Mesendoderm (in vitro differentiated cells): ENCODE measurements around the gene PLAU.
A peak's percentile ranks its signal among the peaks of the same experiment; 100 is the strongest.

ENCODE experiments used
- DNase-seq: peaks from one replicate; pipeline ENCODE4 v3.0.0; 2013
- H2AK5ac ChIP-seq: 2 replicates; pipeline ENCODE4 v1.6.1; 2013; ENCODE audit warnings: low read length, inconsistent platforms
- H2BK120ac ChIP-seq: 2 replicates; pipeline ENCODE4 v1.6.1; 2013; ENCODE audit warnings: low read depth, mild to moderate bottlenecking, low read length, moderate library complexity, mixed read lengths
- H2BK15ac ChIP-seq: replicated peaks from 2 replicates; pipeline ENCODE4 v1.6.1; 2013; ENCODE audit warnings: low read depth, mild to moderate bottlenecking, moderate library complexity
- H2BK5ac ChIP-seq: 2 replicates; pipeline ENCODE4 v1.6.1; 2013; ENCODE audit warnings: low read length, inconsistent platforms
- H3K18ac ChIP-seq: 2 replicates; pipeline ENCODE4 v1.6.1; 2013; ENCODE audit warnings: mild to moderate bottlenecking, low read length, mixed read lengths
- H3K23ac ChIP-seq: one replicate; pipeline ENCODE4 v1.6.1; 2013; ENCODE audit warnings: low read length
- H3K27ac ChIP-seq: 2 replicates; pipeline ENCODE4 v1.5.1; 2013; ENCODE audit warnings: low read depth, mild to moderate bottlenecking, inconsistent platforms, low read length, moderate library complexity
- H3K27me3 ChIP-seq: 2 replicates; pipeline ENCODE4 v1.6.1; 2013; ENCODE audit warnings: low read length, control low read depth, mild to moderate bottlenecking, inconsistent platforms; ENCODE audit not compliant: insufficient read depth, poor library complexity
- H3K36me3 ChIP-seq: 2 replicates; pipeline ENCODE4 v1.6.1; 2013; ENCODE audit warnings: low read length, inconsistent platforms; ENCODE audit not compliant: control insufficient read depth, insufficient read depth
- H3K4ac ChIP-seq: one replicate; pipeline ENCODE4 v1.6.1; 2013; ENCODE audit warnings: low read depth, mild to moderate bottlenecking, low read length, moderate library complexity
- H3K4me1 ChIP-seq: 2 replicates; pipeline ENCODE4 v1.6.1; 2013; ENCODE audit warnings: low read depth, low read length, inconsistent platforms; ENCODE audit not compliant: control insufficient read depth
- H3K4me2 ChIP-seq: 2 replicates; pipeline ENCODE4 v1.6.1; 2013; ENCODE audit warnings: low read length
- H3K4me3 ChIP-seq: 2 replicates; pipeline ENCODE4 v1.5.1; 2013; ENCODE audit warnings: mild to moderate bottlenecking, low read length
- H3K56ac ChIP-seq: one replicate; pipeline ENCODE4 v1.6.1; 2013; ENCODE audit warnings: low read length
- H3K79me1 ChIP-seq: 2 replicates; pipeline ENCODE4 v1.6.1; 2013; ENCODE audit warnings: low read length, inconsistent platforms
- H3K79me2 ChIP-seq: 2 replicates; pipeline ENCODE4 v1.6.1; 2013; ENCODE audit warnings: mild to moderate bottlenecking, low read length; ENCODE audit not compliant: control insufficient read depth, insufficient read depth
- H3K9ac ChIP-seq: 2 replicates; pipeline ENCODE4 v1.6.1; 2013; ENCODE audit warnings: low read length, inconsistent platforms
- H4K5ac ChIP-seq: one replicate; pipeline ENCODE4 v1.6.1; 2013; ENCODE audit warnings: low read length
- H4K8ac ChIP-seq: one replicate; pipeline ENCODE4 v1.6.1; 2013; ENCODE audit warnings: low read depth, mild to moderate bottlenecking, control low read depth, low read length, moderate library complexity
- WGBS: extraction: QIAGEN DNeasy Blood & Tissue Kit; methylation state at CpG from one replicate; pipeline ENCODE4 v1.1.7; 2013; ENCODE audit warnings: low lambda C conversion rate, missing lambda C conversion rate; ENCODE audit not compliant: insufficient coverage; ENCODE audit errors: extremely low coverage; 5-methylcytosine and 5-hydroxymethylcytosine counted together

Gene PLAU

DNA sequence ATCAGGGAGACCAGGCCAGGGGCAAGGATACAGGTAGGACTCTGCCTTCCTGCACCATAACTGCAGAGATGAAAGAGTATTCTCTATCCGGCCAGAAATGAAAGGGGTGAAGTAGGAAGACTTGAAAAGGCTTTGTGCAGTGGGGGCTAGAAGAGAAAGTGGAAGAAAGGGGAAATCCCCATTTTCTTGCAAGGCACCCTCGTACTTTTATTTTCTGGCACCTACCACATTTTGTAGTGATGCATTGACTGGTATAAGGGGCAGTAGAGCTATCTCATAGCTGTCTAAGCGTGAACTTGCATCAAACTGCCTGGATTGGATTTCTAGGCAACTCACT is 35.8 kb upstream of the PLAU start:
- no peak overlapping the region for H4K5ac ChIP-seq
- no peak overlapping the region for H3K18ac ChIP-seq
- H3K79me1 ChIP-seq = peaks cover 6% of the 10 kb centered on the region
- H3K4me1 ChIP-seq = peaks cover 11% of the 10 kb centered on the region
- no peak overlapping the region for H3K4ac ChIP-seq
- no peak overlapping the region for H2BK120ac ChIP-seq
- H2BK5ac ChIP-seq = no peak overlapping the region
- H3K4me2 ChIP-seq = peak overlapping the region; percentile 84
- no peak overlapping the region for H3K23ac ChIP-seq
- H4K8ac ChIP-seq = no peak overlapping the region
- peaks cover 2% of the 10 kb centered on the region for H3K79me2 ChIP-seq
- no peaks in the 10 kb centered on the region for H3K36me3 ChIP-seq
- H2AK5ac ChIP-seq = no peak overlapping the region
- H3K27ac ChIP-seq = no peak overlapping the region
- peak overlapping the region; percentile 61 for H3K9ac ChIP-seq
- H3K56ac ChIP-seq = no peak overlapping the region
- no peak for DNase-seq
- no CpG with 5 or more reads among the region's 3 CpGs for WGBS
- no peak overlapping the region for H2BK15ac ChIP-seq
- H3K27me3 ChIP-seq = no peaks in the 10 kb centered on the region
- H3K4me3 ChIP-seq = peak overlapping the region; percentile 47

DNA sequence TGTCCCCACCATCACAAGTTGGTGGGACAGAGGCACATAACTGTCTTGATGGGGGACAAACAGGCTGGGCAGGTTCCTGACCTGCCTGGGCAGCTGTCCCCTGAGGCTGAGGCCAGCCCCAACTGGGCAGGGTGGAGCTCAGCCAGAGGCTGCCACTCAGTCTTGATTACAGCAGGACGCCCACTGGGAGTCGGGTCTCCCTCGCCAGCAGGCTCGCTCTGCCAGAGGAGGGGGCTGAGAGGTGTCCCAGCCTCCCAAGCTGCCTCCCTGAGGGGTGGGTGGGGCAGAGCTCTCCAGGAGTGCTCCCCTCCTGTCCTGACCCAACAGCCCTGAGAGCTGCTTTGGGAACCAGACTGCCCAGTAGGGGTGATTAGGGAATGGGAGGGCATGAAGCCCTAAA is 34.8 kb upstream of the PLAU start:
- Histone ChIP-seq H3K79me1 (peaks cover 4% of the 10 kb centered on the region), H3K27ac (no peak overlapping the region), H3K18ac (no peak overlapping the region), H3K23ac (peak overlapping the region; percentile 89), H4K5ac (no peak overlapping the region), H3K79me2 (peaks cover 2% of the 10 kb centered on the region), H3K4me1 (peaks cover 11% of the 10 kb centered on the region), H3K4ac (no peak overlapping the region), H3K27me3 (no peaks in the 10 kb centered on the region), H3K4me2 (no peak overlapping the region), H2BK5ac (no peak overlapping the region), H3K56ac (no peak overlapping the region), H2AK5ac (no peak overlapping the region), H3K36me3 (no peaks in the 10 kb centered on the region), H4K8ac (no peak overlapping the region), H3K4me3 (no peak overlapping the region), H2BK15ac (no peak overlapping the region), H3K9ac (no peak overlapping the region), H2BK120ac (no peak overlapping the region)
- WGBS = no CpG with 5 or more reads among the region's 4 CpGs
- no peak for DNase-seq

DNA sequence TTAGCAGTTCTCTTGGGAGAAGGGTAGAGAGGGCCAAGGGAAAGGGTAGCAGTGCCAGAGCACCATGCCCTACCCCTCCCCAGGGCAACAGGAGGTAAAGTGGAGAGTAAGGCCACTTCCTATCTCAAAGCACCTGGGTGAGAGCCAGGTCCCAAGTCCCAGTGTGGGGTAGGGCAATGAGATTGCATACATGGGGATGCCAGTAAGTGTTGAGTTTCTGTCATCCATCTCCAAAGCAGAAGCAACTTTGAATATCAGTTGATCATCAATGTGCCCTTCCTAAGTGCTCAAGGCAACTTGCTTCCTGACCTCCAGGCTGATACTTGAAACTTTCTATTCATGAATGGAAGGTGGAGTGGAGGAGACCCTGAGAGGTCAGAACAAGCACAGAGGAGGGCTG is 34.4 kb upstream of the PLAU start:
- Histone ChIP-seq H3K4me1 (peaks cover 11% of the 10 kb centered on the region), H2AK5ac (no peak overlapping the region), H2BK5ac (no peak overlapping the region), H3K79me1 (peaks cover 4% of the 10 kb centered on the region), H3K56ac (no peak overlapping the region), H2BK120ac (no peak overlapping the region), H3K36me3 (no peaks in the 10 kb centered on the region), H3K27me3 (no peaks in the 10 kb centered on the region), H3K27ac (no peak overlapping the region), H4K8ac (no peak overlapping the region), H3K9ac (no peak overlapping the region), H3K4ac (no peak overlapping the region), H4K5ac (no peak overlapping the region), H3K18ac (no peak overlapping the region), H3K23ac (no peak overlapping the region), H3K4me3 (no peak overlapping the region), H3K4me2 (no peak overlapping the region), H3K79me2 (peaks cover 2% of the 10 kb centered on the region), H2BK15ac (no peak overlapping the region)
- DNase-seq = no peak

DNA sequence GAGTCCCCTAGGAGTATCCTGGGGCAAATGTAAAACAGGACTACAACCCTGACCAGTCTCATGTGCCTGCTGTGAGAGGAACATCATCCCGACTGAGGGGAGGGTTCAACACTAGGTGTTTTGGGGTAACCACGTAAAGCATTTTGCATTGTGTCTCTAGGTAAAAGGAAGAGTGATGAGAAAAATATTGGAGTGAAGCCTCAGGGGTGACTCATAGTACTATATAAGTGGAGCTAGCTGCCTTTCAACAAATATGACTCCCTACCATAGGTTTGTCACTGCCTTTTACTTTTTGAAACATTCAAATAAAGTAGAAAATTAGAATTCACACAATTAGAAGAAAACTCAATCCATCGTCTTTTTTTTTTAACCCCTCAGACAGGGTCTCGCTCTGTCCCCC is 34.0 kb upstream of the PLAU start:
- no CpG with 5 or more reads among the region's 4 CpGs for WGBS

DNA sequence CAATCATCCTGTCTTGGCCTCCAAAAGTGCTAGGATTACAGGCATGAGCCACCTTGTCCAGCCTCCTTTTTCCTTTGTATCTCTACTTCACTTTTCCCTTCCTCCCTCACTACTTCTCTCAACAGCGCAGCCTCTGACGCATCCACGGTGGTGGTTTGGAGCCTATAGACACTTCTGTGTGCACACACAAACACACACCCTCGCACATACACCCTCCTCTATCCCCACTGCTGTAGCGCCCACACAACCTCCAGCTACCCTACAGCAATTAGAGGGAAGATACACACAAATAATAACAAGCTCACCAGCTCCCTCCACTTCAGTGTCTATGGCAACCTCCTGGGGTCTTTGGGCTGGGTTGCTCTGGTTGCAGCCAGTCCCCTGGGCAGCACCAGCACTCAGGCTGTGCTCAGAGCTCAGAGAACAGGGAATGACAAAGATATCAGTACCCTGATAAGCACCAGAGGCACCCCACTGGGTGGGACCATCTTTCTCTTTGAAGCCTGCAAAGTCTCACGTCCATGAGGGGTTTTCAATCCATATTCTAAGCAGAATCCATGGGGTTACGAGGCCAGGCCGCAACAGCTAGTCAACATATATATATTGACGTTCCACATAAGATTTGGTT is 33.3 kb upstream of the PLAU start:
- no peaks in the 10 kb centered on the region for H3K36me3 ChIP-seq
- no peak overlapping the region for H3K23ac ChIP-seq
- H2AK5ac ChIP-seq = no peak overlapping the region
- no peak overlapping the region for H3K4me3 ChIP-seq
- DNase-seq = peak; percentile 86
- no peak overlapping the region for H2BK15ac ChIP-seq
- peaks cover 2% of the 10 kb centered on the region for H3K79me2 ChIP-seq
- H3K27me3 ChIP-seq = no peaks in the 10 kb centered on the region
- peaks cover 11% of the 10 kb centered on the region for H3K4me1 ChIP-seq
- H3K4me2 ChIP-seq = no peak overlapping the region
- no peak overlapping the region for H3K18ac ChIP-seq
- H4K8ac ChIP-seq = no peak overlapping the region
- H3K4ac ChIP-seq = no peak overlapping the region
- no peak overlapping the region for H2BK120ac ChIP-seq
- H3K56ac ChIP-seq = peak overlapping the region; percentile 17
- H3K9ac ChIP-seq = no peak overlapping the region
- H2BK5ac ChIP-seq = no peak overlapping the region
- H3K27ac ChIP-seq = no peak overlapping the region
- no peak overlapping the region for H4K5ac ChIP-seq
- no CpG with 5 or more reads among the region's 9 CpGs for WGBS
- H3K79me1 ChIP-seq = peaks cover 4% of the 10 kb centered on the region

More for the DNA sequence above, 34.0 kb upstream of the PLAU start:
- Histone ChIP-seq H3K79me2 (peaks cover 2% of the 10 kb centered on the region), H2BK120ac (no peak overlapping the region), H3K9ac (no peak overlapping the region), H2AK5ac (no peak overlapping the region), H3K4me3 (no peak overlapping the region), H3K4me1 (peaks cover 11% of the 10 kb centered on the region), H3K56ac (no peak overlapping the region), H3K4me2 (no peak overlapping the region), H4K5ac (no peak overlapping the region), H2BK15ac (no peak overlapping the region), H2BK5ac (no peak overlapping the region), H3K27ac (no peak overlapping the region), H3K79me1 (peaks cover 4% of the 10 kb centered on the region), H3K4ac (no peak overlapping the region), H3K36me3 (no peaks in the 10 kb centered on the region), H3K27me3 (no peaks in the 10 kb centered on the region), H4K8ac (no peak overlapping the region), H3K23ac (no peak overlapping the region), H3K18ac (no peak overlapping the region)
- DNase-seq = no peak

DNA sequence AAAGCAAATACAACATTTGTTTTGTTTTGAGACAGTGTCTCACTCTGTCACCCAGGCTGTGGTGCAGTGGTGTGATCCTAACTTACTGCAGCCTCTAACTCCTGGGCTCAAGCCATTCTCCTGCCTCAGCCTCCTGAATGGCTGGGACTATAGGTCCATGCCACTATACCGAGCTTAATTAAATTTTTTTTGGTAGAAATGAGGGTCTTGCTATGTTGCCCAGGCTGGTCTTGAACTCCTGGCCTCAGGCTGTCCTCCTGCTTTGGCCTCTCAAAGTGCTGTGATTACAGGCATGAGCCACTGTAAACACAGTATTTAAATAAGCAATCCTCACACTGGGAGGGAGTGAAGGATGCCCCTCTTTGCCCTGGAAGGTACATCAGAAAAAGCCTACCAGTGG is 32.6 kb upstream of the PLAU start:
- H2BK15ac ChIP-seq = no peak overlapping the region
- H3K4me3 ChIP-seq = no peak overlapping the region
- no peaks in the 10 kb centered on the region for H3K36me3 ChIP-seq
- H2BK5ac ChIP-seq = no peak overlapping the region
- H3K4ac ChIP-seq = no peak overlapping the region
- no CpG with 5 or more reads among the region's 1 CpG for WGBS
- H3K27me3 ChIP-seq = no peaks in the 10 kb centered on the region
- H2BK120ac ChIP-seq = no peak overlapping the region
- no peak overlapping the region for H4K8ac ChIP-seq
- no peak for DNase-seq
- H4K5ac ChIP-seq = no peak overlapping the region
- H3K79me2 ChIP-seq = no peaks in the 10 kb centered on the region
- H3K18ac ChIP-seq = no peak overlapping the region
- no peak overlapping the region for H2AK5ac ChIP-seq
- H3K79me1 ChIP-seq = no peaks in the 10 kb centered on the region
- no peak overlapping the region for H3K23ac ChIP-seq
- H3K56ac ChIP-seq = no peak overlapping the region
- no peak overlapping the region for H3K9ac ChIP-seq
- H3K4me2 ChIP-seq = no peak overlapping the region
- H3K4me1 ChIP-seq = peaks cover 11% of the 10 kb centered on the region
- H3K27ac ChIP-seq = no peak overlapping the region
